Stimulated activated naive CD4-positive, alpha-beta T cell (primary cell): ENCODE data around the gene COL5A2.

Experiments
- DNase-seq, 6 experiments: peaks; one replicate each; lab custom pipeline; 2025; lab: John Stamatoyannopoulos, UW

The COL5A2 gene

GRCh38 chr2:189179570-189179950 lies at the start of gene COL5A2:
Gene COL5A2 (minus strand): TSS chr2:189179761. CDS start chr2:189179604, 157 bp downstream.
- peak in 1 of 6 experiments; percentile 2 for DNase-seq

GRCh38 chr2:189226017-189226416 lies 46.5 kb upstream of the COL5A2 start:
- DNase-seq, result no peak

DNA sequence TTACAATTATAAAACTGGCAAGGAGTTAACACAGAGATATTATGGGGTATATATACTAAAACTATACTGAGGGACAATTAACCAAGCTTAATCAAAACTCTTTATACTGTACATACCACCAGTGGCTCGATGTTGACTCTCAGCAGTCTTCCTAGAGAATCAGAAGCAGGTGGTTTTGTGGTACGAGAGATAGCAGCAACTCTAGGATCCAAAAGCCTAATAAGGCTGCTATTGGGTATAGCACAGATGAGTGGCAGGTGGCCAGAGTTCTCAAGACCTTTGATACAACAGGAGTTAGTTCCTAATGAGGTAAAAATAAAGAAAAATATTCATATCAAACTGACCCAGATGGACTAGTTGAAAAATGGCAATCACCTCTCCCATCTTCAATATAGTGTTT lies 45.5 kb upstream of the COL5A2 start:
- DNase-seq, result no peak

DNA sequence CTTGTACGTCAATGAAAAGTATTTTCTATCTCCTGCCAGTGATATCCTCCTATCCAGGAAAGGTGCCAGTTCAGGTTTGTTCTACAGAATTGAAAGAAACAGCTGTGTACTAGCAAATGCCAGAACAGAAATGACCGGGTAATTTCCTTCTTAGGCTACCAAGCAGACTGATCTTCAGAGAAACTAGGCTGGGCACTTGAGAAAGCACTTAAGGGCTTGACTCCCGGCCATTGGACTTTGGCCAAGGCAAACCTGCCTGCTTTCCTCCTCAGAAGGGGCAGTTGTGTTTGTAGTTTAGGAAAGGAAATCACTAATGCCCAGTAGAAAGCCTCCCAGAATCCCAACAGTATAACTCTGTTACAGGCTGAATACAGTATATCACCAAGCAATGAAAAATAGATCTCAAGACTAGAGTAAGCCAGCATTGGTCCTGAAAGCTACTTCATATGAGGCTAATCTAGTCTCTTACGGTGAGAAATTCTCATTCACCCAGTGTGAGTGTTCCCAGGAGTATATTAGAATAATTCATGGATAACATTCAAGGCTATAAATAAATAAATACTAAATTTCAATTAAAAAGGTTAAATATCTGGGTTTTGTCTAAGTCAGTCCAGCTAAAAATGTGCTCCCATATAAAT lies 43.0 kb upstream of the COL5A2 start:
- DNase-seq, result no peak

GRCh38 chr2:189221811-189222467 lies 42.4 kb upstream of the COL5A2 start:
- DNase-seq, result no peak

DNA sequence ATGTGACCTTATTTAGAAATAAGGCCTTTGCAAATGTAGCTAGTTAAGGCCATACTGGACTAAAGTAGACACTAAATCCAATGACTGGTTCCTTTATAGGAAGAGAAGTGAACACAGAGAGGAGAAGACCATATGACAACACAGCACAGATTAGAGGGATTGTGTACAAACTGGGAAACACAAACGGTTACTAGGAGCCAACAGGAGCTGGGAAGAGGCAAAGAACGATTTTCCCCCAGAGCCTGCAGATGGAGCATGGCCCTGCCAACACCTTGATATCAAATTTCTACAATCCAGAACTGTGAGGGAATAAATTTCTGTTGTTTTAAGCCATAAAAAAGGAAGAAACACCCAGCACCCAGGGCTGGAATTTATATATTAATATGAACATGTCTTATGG lies 38.7 kb upstream of the COL5A2 start:
- no peak for DNase-seq

GRCh38 chr2:189217541-189217940 lies 38.0 kb upstream of the COL5A2 start:
- DNase-seq, result no peak

DNA sequence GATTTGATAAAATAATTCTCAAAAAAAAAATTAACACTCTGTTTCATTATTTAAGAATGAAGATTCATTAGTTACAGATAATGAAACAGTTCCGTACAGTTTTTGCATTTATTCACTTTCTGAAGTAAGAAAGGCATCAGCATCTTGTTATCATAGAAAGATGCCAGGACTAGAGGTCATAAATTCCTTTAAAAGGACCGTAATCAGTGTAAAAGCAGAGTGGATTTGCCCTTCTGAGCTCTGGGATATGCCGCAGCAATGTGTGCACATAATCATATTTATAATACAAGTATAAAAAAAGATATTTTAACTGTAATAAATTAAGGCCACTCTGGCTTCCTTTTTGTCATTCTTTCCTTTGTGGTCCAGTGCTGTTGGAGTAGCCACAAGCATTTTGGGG lies 37.5 kb upstream of the COL5A2 start:
- DNase-seq, result no peak

- no peak for DNase-seq
These were observed 34.9 kb upstream of the COL5A2 start for GRCh38 chr2:189214484-189214883.

- no peak for DNase-seq
These were observed 33.7 kb upstream of the COL5A2 start for GRCh38 chr2:189213250-189213649.

DNA sequence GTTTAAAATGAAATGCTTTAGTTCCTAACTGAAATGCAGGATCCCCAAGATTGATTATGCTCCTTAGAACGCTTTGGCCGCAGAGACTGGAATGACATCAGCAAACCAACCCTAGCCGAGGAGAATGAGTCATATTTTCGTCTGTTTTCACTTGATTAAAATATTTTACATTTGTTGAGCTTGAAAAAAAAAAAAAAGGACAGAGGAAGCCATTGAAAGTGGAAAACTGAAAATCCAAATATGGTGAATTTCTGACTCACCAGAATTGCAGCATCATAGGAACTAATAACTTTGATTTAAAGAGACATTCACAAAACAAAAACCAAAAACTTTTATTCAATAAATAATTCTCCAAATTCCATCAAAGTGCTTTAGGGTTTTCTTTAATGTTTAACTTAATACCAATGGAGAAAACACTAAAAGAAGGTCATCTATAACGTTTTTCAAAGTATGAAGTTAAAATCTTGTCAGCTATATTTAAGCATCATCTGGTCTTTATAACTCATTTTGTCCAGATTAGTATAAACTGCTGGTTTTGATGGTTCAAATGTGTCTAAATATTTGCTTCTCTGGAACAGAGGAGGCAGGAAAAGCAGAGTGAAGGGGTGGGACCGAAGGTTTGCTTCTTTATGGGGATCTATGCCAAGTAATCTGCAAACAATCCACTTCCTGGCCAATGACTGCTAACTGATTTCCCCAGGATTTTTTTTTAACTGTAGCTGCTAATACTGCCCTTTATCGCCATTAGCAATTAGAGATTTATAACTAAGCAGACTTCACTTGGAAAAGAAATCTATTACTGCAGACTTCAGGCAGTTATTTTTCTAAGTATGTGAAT lies 30.9 kb upstream of the COL5A2 start:
- DNase-seq, result no peak

DNA sequence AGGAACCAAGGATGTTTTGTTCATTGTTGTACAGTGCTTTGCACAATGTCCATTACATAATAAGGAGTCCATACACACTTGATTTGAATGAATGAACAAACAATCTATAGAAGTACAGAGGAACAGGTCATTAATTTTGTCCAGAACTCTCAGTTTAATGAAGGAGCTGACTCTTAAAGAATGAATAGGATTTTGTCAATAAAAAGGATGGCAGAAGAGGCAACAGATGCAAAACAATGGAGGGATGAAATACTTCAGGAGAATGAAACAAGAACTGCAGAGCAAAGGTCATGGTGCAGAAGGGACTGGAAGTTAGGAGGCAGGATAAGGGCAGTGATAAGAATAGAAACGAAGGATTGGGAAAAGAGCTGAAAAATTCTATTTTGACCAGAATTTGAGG lies 28.7 kb upstream of the COL5A2 start:
- no peak for DNase-seq

GRCh38 chr2:189204322-189204941 lies 24.9 kb upstream of the COL5A2 start:
- no peak for DNase-seq

GRCh38 chr2:189203177-189203799 lies 23.7 kb upstream of the COL5A2 start:
- DNase-seq, result no peak

- DNase-seq, result no peak
These were observed 20.2 kb upstream of the COL5A2 start for GRCh38 chr2:189199797-189200196.

DNA sequence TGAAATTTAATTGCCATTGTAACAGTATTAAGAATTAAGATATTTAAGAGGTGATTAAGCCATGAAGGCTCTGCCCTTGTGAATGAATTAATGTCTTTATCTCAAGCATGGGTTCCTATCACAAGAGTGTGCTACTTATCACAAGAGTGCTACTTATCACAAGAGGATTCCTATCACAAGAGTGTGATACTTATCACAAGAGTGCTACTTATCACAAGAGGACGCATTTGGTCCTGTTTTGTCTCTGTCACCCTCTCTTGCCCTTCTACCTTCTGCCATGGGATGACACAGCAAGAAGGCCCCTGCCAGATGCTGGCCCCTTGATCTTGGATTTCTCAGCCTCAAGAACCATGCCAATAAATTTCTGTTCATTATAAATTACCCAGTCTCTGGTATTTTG lies 13.2 kb upstream of the COL5A2 start:
- no peak for DNase-seq

- no peak for DNase-seq
These were observed 12.2 kb upstream of the COL5A2 start for GRCh38 chr2:189191766-189192165.

- DNase-seq, result no peak
These were observed 11.1 kb upstream of the COL5A2 start for GRCh38 chr2:189190685-189191084.

- DNase-seq, result no peak
These were observed 8.7 kb upstream of the COL5A2 start for GRCh38 chr2:189188115-189188805.

- DNase-seq, result no peak
These were observed 3.6 kb upstream of the COL5A2 start for GRCh38 chr2:189183170-189183569.

DNA sequence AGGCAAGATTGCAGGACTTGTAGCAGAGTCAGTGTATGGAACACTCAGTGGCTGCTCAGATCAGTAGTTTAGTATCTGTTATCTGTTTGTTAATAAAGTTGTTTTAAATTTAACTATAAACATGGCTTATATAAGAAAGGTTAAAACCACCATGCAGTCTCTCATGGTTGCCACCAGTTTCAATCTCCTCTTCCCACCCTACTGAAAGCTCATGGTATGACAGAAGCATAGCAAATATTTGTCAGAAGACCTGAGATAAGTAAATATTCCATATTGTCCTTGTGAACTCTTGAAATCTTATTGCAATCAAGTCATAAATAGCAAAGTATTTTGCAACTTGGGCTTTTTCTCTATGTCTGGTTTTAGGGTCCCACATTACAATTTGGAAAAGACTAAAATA lies 2.1 kb upstream of the COL5A2 start:
- DNase-seq, result no peak
